Fibroblast of mammary gland (primary cell): ENCODE results near the gene UTRN.
A peak's percentile ranks its signal among the peaks of the same experiment; 100 is the strongest.

Source experiments
- DNase-seq: peaks from one replicate; pipeline ENCODE4 v3.0.0-alpha.2; 2010; ENCODE audit warnings: low read depth
- H3K4me3 ChIP-seq: 2 replicates; pipeline ENCODE4 v1.5.1; 2011; ENCODE audit warnings: low read depth, mild to moderate bottlenecking, low read length, moderate library complexity; ENCODE audit not compliant: control insufficient read depth
- CTCF ChIP-seq: conservative IDR thresholded peaks from 2 replicates; pipeline ENCODE4 v1.5.1; 2011; ENCODE audit warnings: low read depth, low read length, inconsistent platforms; ENCODE audit not compliant: control insufficient read depth, insufficient read depth

The UTRN gene

GRCh38 chr6:144289006-144289405 is 3.9 kb downstream of the UTRN start:
- TF ChIP-seq CTCF, result no peak
- no peak overlapping the region for H3K4me3 ChIP-seq
- DNase-seq, result peak; percentile 16

GRCh38 chr6:144292372-144292771 is 7.2 kb downstream of the UTRN start:
- H3K4me3 ChIP-seq, result no peak overlapping the region
- no peak for TF ChIP-seq CTCF
- DNase-seq, result no peak

- DNase-seq, result peak; percentile 86
- TF ChIP-seq CTCF, result no peak
- H3K4me3 ChIP-seq, result no peak overlapping the region
Measured at GRCh38 chr6:144294016-144294415, 8.9 kb downstream of the UTRN start.

GRCh38 chr6:144295211-144295610 is 10.1 kb downstream of the UTRN start:
- no peak for DNase-seq
- TF ChIP-seq CTCF, result no peak
- H3K4me3 ChIP-seq, result no peak overlapping the region

GRCh38 chr6:144295981-144296767 is 11.0 kb downstream of the UTRN start:
- no peak for TF ChIP-seq CTCF
- DNase-seq, result no peak
- H3K4me3 ChIP-seq, result no peak overlapping the region

GRCh38 chr6:144296973-144297372 is 11.8 kb downstream of the UTRN start:
- DNase-seq, result no peak
- no peak for TF ChIP-seq CTCF
- no peak overlapping the region for H3K4me3 ChIP-seq
